Erythroblast (primary cell): ENCODE measurements around the gene CCDC152.

Experiments
- GATA1 ChIP-seq: IDR thresholded peaks from 2 replicates; pipeline ENCODE4 v1.6.1; 2011; ENCODE audit warnings: low read depth, mild to moderate bottlenecking, control low read depth, low read length, moderate library complexity
- POLR2A ChIP-seq: IDR thresholded peaks from 2 replicates; pipeline ENCODE4 v1.6.1; 2011; ENCODE audit warnings: mild to moderate bottlenecking, low read length

- TF ChIP-seq POLR2A (no peak), GATA1 (no peak)
Observed at GRCh38 chr5:42851481-42851880, 94.9 kb downstream of the CCDC152 start.
